NCI-H345 (cell line): ENCODE results near the gene CCDC68.
"Not testable (repeated sequence)": the region's sequence is repeated elsewhere in the genome, so short reads cannot be mapped to it uniquely, and the experiment has no call there.

Experiments used
- DNase-seq: peaks from one replicate; lab custom pipeline; 2025; lab: John Stamatoyannopoulos, UW

The CCDC68 gene

GRCh38 chr18:54875063-54875462 is 84.2 kb downstream of the CCDC68 start:
- no peak for DNase-seq

GRCh38 chr18:54873884-54874255 is 85.4 kb downstream of the CCDC68 start:
- DNase-seq, result no peak

DNA sequence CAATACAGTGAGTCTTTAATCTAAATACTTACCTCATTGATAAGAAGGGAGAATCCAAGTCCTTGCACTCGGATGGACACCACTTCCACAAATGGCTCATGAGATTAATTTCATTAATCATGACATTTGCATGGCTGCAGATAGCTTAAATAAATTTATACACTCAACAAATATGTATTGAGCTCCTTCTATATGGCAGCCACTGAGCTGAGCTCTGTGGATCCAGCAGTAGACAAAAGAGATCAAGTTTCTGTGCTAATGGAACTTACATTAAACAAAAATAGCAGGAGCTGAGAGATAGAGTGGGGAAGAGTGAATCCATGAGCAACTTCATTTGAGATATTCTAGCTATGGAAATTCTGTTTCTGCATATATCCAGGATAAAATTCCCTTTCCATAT is 86.6 kb downstream of the CCDC68 start:
- no peak for DNase-seq

DNA sequence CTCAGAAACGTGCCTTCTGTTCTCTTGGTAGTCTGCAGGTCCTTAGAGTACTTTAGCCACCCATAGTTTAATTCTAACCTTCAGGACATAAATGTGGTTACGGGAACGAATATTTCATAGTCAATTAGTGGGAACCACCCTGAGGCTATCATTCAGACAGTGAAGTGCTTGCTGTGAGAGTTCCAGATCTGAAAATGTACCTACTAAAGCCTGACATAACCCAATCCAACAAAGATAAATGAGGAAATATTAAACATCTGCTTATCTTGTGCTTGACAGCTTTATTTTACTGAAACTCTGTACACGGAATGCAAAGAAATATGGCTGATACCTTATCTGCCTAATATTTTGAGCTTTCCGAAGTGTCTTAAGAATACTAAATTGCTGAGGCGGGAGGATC is 88.0 kb downstream of the CCDC68 start:
- DNase-seq, result no peak

- no peak for DNase-seq
Measured at GRCh38 chr18:54867131-54867530, 92.1 kb downstream of the CCDC68 start.

DNA sequence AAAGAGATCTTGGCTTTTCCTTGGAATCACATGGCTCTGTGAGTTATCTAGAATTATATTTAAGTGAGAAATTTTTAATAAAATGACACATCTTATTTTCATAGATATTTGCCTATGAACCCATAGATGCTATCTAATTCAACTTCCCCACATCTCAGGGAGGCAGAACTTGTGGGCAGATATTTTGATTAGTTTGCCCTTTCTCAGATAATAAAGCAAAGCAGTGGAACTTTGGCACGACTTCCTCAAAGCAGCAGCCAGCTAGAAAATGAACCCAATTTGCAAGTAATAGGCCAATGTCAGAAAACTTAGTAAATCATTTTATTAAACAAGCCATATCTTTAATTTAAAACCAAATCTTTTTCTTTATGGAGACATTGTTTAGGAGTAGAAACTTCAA is 98.3 kb downstream of the CCDC68 start:
- DNase-seq, result no peak

- no peak for DNase-seq
Measured at GRCh38 chr18:54859667-54860421, 99.4 kb downstream of the CCDC68 start.

DNA sequence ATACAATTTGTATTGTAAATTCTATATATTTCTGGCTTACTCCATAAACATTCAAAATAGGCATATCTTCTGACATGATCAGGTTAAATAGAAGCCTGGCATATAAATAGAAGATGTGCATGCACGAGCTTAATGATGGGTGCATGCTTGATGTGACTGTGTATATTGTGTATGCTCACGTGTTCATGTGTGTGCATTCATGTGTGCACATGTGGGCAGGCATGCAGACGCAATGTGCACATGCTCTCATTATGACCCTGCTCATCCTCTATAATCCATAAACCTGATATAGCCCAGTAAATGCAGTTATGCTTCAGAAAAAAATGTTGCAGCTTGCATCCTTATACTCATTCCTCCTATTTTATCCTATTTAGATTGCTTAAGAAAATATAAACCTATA is 101.8 kb downstream of the CCDC68 start:
- no peak for DNase-seq

GRCh38 chr18:54856105-54856646 is 103.1 kb downstream of the CCDC68 start:
- DNase-seq, result no peak

DNA sequence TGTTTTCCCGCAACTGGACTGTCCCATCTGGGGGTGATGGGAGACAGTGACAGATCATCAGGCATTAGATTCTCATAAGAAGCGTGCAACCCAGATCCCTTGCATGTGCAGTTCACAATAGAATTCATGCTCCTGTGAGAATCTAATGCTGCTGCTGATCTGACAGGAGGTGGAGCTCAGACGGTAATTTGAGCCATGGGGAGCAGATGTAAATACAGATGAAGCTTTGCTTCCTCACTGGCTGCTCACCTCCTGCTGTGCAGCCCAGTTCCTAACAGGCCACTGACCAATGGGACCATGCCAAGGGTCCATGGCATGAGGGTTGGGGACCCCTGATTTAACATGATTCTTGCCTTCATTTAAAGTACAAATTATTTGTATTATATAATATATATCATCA is 104.2 kb downstream of the CCDC68 start:
- not testable (repeated sequence) for DNase-seq

- DNase-seq, result no peak
Measured at GRCh38 chr18:54852780-54853675, 106.2 kb downstream of the CCDC68 start.
